ENCODE results near the gene HSF2. TPM values are rescaled to one million over a fixed set of nuclear protein-coding genes. Genes with fewer than 3 reads are reported as not detected.

Gene HSF2
- total and polyA plus RNA-seq, 2 donors from 2014 or later = 7.8 to 9.5 TPM

GRCh38 chr6:122392564-122393350 lies 6.7 kb upstream of the HSF2 start:
- intact Hi-C loops (cut with DNase I) = no loop called here
- H3K36me3 ChIP-seq (ENCODE audit: control insufficient read depth in 2 of 3, insufficient read depth in 3 of 3, low read length in 3 of 3) = no peaks in the 10 kb centered on the region

GRCh38 chr6:122393351-122393896 lies 6.0 kb upstream of the HSF2 start:
- H3K36me3 ChIP-seq (ENCODE audit: control insufficient read depth in 2 of 3, insufficient read depth in 3 of 3, low read length in 3 of 3) = no peaks in the 10 kb centered on the region
- DNase-seq = peak in 4 of 5 donors; percentile 46 to 60 (median 56)
- no peaks in the 10 kb centered on the region for H3K4me1 ChIP-seq (ENCODE audit: control insufficient read depth in 2 of 3, insufficient read depth in 2 of 3, low read depth in 1 of 3, low read length in 3 of 3)
- no peak overlapping the region for H3K27ac ChIP-seq (ENCODE audit: low read depth in 2 of 2, low read length in 2 of 2)
- no peaks in the 10 kb centered on the region for H3K9me3 ChIP-seq (ENCODE audit: control insufficient read depth in 2 of 3, insufficient read depth in 1 of 3, low read length in 3 of 3)
- intact Hi-C loops (cut with DNase I) = no loop called here
- H3K9ac ChIP-seq (ENCODE audit: low read length in 3 of 3) = no peak overlapping the region
- no peaks in the 10 kb centered on the region for H3K27me3 ChIP-seq (ENCODE audit: control insufficient read depth, insufficient read depth, low read length)
- TF ChIP-seq CTCF (IDR thresholded peaks at IDR 0.05; ENCODE audit: borderline replicate concordance, extremely low read depth, insufficient read depth) = no peak
- H3K4me3 ChIP-seq (ENCODE audit: low read length in 3 of 3) = no peak overlapping the region
- no peak for FAIRE-seq

More at GRCh38 chr6:122392564-122393350, 6.7 kb upstream of the HSF2 start:
- Histone ChIP-seq H3K27ac (ENCODE audit: low read depth in 2 of 2, low read length in 2 of 2) (no peak overlapping the region), H3K9me3 (ENCODE audit: control insufficient read depth in 2 of 3, insufficient read depth in 1 of 3, low read length in 3 of 3) (no peaks in the 10 kb centered on the region), H3K9ac (ENCODE audit: low read length in 3 of 3) (no peak overlapping the region), H3K4me3 (ENCODE audit: low read length in 3 of 3) (no peak overlapping the region), H3K27me3 (ENCODE audit: control insufficient read depth, insufficient read depth, low read length) (no peaks in the 10 kb centered on the region), H3K4me1 (ENCODE audit: control insufficient read depth in 2 of 3, insufficient read depth in 2 of 3, low read depth in 1 of 3, low read length in 3 of 3) (no peaks in the 10 kb centered on the region)
- no peak for FAIRE-seq
- TF ChIP-seq CTCF (IDR thresholded peaks at IDR 0.05; ENCODE audit: borderline replicate concordance, extremely low read depth, insufficient read depth) = no peak
- no peak for DNase-seq

GRCh38 chr6:122394016-122394415 lies 5.4 kb upstream of the HSF2 start:
- Histone ChIP-seq H3K27ac (ENCODE audit: low read depth in 2 of 2, low read length in 2 of 2) (no peak overlapping the region), H3K9me3 (ENCODE audit: control insufficient read depth in 2 of 3, insufficient read depth in 1 of 3, low read length in 3 of 3) (no peaks in the 10 kb centered on the region), H3K27me3 (ENCODE audit: control insufficient read depth, insufficient read depth, low read length) (no peaks in the 10 kb centered on the region), H3K4me1 (ENCODE audit: control insufficient read depth in 2 of 3, insufficient read depth in 2 of 3, low read depth in 1 of 3, low read length in 3 of 3) (peaks cover 0 to 3% (median 0%) of the 10 kb centered on the region in 3 donors), H3K9ac (ENCODE audit: low read length in 3 of 3) (no peak overlapping the region), H3K36me3 (ENCODE audit: control insufficient read depth in 2 of 3, insufficient read depth in 3 of 3, low read length in 3 of 3) (no peaks in the 10 kb centered on the region), H3K4me3 (ENCODE audit: low read length in 3 of 3) (no peak overlapping the region)
- intact Hi-C loops (cut with DNase I) = no loop called here
- DNase-seq (no peak), FAIRE-seq (no peak)
- TF ChIP-seq CTCF (IDR thresholded peaks at IDR 0.05; ENCODE audit: borderline replicate concordance, extremely low read depth, insufficient read depth) = no peak

All from kidney (tissue), 14 donors.